HUES64 (cell line): ENCODE data around the gene CLECL1.

Source experiments
- H3K27ac ChIP-seq: 2 replicates; pipeline ENCODE4 v1.7.0; 2013; ENCODE audit warnings: low read depth, low read length, inconsistent platforms
- H3K27me3 ChIP-seq: 2 replicates; pipeline ENCODE4 v1.6.1; 2013; ENCODE audit warnings: mild to moderate bottlenecking, low read length; ENCODE audit not compliant: insufficient read depth
- H3K36me3 ChIP-seq: 2 replicates; pipeline ENCODE4 v1.6.1; 2013; ENCODE audit warnings: mild to moderate bottlenecking, low read length; ENCODE audit not compliant: insufficient read depth
- H3K4me1 ChIP-seq: 2 replicates; pipeline ENCODE4 v1.6.1; 2013; ENCODE audit warnings: mild to moderate bottlenecking, low read length, moderate library complexity; ENCODE audit not compliant: insufficient read depth
- H3K4me3 ChIP-seq: 2 replicates; pipeline ENCODE4 v1.5.1; 2013; ENCODE audit warnings: mild to moderate bottlenecking, low read length, moderate library complexity
- H3K9ac ChIP-seq: 2 replicates; pipeline ENCODE4 v1.6.1; 2013; ENCODE audit warnings: mild to moderate bottlenecking, low read depth, low read length
- H3K9me3 ChIP-seq: 2 replicates; pipeline ENCODE4 v1.6.1; 2013; ENCODE audit warnings: low read depth, low read length; ENCODE audit not compliant: insufficient read depth
- WGBS: fragments of 150-250, 120-280 bp; methylation state at CpG from one replicate; pipeline ENCODE4 v1.1.7; 2013; ENCODE audit warnings: missing lambda C conversion rate; 5-methylcytosine and 5-hydroxymethylcytosine counted together

CLECL1 gene

DNA sequence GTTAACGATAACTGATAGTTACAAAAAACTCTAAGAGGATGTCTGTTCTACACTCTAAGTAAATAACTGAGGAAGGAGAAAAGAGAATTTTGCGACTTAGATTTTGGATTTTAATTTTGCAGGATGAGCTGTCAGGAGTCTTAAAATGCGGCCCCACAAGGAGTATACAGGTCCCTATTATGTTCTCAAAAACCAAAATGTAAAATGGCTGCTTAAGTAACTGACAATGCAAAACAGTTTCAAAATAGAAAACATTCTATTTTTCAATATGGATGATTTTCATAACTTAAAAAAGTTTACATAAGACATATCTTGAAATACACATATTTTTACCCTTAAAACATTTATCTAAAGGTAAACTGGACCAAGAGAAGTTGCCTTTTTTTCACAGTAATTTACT, 25.2 kb upstream of the CLECL1 start:
- H3K9ac ChIP-seq = no peak overlapping the region
- 67% methylated on average over 3 of the region's 3 CpGs for whole genome bisulfite sequencing
- no peaks in the 10 kb centered on the region for H3K9me3 ChIP-seq
- no peaks in the 10 kb centered on the region for H3K36me3 ChIP-seq
- no peak overlapping the region for H3K27ac ChIP-seq
- no peaks in the 10 kb centered on the region for H3K27me3 ChIP-seq
- H3K4me3 ChIP-seq = no peak overlapping the region
- H3K4me1 ChIP-seq = 0 out of 2 replicates have a peak, but pooled peaks cover 5% of the 10 kb centered on the region

DNA sequence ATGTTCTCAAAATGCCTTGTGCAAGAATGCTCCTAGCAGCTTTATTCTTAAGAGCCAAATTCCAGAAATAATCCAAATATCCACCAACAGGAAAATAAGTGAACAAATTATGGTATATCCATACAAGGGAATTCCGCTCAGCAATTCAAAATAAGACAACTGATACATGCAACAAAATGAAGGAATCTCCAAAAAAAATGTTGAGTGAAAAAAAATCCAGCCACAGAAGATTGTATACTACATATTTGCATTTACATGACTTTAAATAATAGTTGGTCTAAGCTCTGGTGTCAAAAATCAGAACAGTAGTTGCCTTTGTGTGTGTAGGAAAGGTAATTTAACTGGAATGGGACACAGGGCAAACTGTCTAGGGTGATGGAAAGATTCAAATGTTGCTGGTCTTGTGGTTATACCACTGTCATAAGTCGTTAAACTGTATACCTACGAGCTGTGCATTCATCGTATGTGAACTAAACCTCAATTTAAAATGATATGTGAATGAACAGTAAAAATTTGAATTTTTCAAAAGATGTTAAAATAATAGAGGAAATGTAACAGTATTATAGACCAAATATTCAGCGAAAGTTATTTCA, 24.6 kb upstream of the CLECL1 start:
- no peaks in the 10 kb centered on the region for H3K9me3 ChIP-seq
- no peaks in the 10 kb centered on the region for H3K36me3 ChIP-seq
- WGBS = 87% methylated on average over 4 of the region's 5 CpGs
- no peak overlapping the region for H3K4me3 ChIP-seq
- no peak overlapping the region for H3K27ac ChIP-seq
- no peak overlapping the region for H3K9ac ChIP-seq
- H3K27me3 ChIP-seq = no peaks in the 10 kb centered on the region
- H3K4me1 ChIP-seq = 0 out of 2 replicates have a peak, but pooled peaks cover 5% of the 10 kb centered on the region

DNA sequence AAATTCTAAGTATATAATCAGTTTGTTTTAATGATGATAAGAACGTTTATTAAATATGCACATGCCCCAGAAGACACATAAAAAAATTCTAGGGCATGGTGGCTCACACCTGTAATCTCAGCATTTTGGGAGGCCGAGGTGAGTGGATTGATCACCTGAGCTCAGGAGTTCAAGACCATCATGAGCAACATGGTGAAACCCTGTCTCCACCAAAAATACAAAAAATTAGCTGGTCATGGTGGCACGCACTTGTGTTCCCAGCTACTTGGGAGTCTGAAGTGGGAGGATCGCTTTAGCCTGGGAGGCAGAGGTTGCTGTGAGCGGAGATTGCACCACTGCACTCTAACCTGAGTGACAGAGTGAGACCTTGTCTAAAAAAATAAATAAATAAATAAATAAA, 23.8 kb upstream of the CLECL1 start:
- Histone ChIP-seq H3K4me1 (0 out of 2 replicates have a peak, but pooled peaks cover 5% of the 10 kb centered on the region), H3K27me3 (no peaks in the 10 kb centered on the region), H3K4me3 (no peak overlapping the region), H3K27ac (no peak overlapping the region), H3K9me3 (no peaks in the 10 kb centered on the region), H3K9ac (no peak overlapping the region), H3K36me3 (no peaks in the 10 kb centered on the region)
- WGBS = 95% methylated on average over 5 of the region's 5 CpGs

DNA sequence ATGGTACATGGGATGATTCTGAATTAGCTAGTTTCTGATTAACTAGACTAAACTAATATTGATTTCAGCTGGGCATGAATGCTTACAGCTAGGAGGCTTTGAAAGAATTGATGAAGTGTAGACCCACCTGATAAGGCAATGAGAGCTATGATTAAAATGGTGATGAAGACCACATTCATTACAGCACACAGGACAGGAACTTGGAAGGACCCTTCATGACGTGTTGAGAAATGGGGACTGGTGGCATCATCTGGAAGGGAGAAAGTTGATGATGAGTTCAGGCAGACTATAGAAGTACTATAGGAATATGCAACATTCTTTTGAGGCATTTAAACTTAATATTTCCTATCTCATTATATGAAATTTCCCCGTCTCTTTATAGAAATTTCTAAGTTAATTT, 23.3 kb upstream of the CLECL1 start:
- 0 out of 2 replicates have a peak, but pooled peaks cover 5% of the 10 kb centered on the region for H3K4me1 ChIP-seq
- no peak overlapping the region for H3K9ac ChIP-seq
- no peaks in the 10 kb centered on the region for H3K27me3 ChIP-seq
- 94% methylated on average over 1 of the region's 2 CpGs for WGBS
- H3K4me3 ChIP-seq = no peak overlapping the region
- no peaks in the 10 kb centered on the region for H3K36me3 ChIP-seq
- no peak overlapping the region for H3K27ac ChIP-seq
- no peaks in the 10 kb centered on the region for H3K9me3 ChIP-seq

DNA sequence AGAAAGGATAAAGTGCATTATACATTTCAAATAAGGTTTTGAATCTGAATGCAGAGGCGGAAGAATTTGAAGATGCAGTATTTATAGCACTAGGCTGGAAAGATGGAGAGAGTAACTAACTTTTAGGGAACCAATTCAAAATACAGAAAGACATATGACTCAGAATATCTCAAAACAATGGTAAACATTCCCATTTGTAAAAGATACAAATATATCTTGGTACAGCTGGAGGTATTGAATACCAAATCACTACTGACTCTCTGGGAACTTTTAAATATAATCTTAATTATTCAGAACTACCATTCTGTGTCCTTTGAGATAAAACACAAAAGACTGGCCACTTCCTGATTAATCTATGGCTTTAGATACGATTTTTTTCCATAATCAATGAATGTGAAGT, 22.7 kb upstream of the CLECL1 start:
- no peak overlapping the region for H3K27ac ChIP-seq
- no peak overlapping the region for H3K9ac ChIP-seq
- H3K9me3 ChIP-seq = no peaks in the 10 kb centered on the region
- H3K4me3 ChIP-seq = no peak overlapping the region
- 100% methylated on average over 1 of the region's 2 CpGs for WGBS
- H3K4me1 ChIP-seq = peaks cover 5% of the 10 kb centered on the region; the same call in 1 of the 2 replicates
- H3K27me3 ChIP-seq = no peaks in the 10 kb centered on the region
- H3K36me3 ChIP-seq = no peaks in the 10 kb centered on the region

DNA sequence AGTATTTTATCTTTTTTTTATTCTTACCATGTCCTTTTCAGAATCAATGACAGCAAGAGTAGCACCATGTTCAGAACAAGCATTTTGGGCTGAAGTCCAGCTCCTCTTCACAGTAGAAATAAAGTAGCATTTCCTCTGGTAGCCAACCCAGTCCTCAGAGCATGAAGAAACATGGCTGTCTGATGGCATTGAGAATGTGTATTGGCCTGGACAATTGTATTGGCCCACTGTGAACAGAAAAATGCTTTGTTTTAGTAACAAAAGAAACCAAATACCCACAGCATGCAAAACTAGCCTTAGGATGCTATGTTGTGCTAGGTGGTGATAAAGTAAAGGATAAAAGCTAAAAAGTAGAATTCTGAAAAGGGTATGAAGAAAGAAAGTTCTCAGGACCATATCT, 22.1 kb upstream of the CLECL1 start:
- Histone ChIP-seq H3K36me3 (no peaks in the 10 kb centered on the region), H3K27me3 (no peaks in the 10 kb centered on the region), H3K9ac (no peak overlapping the region), H3K4me1 (peaks cover 8% of the 10 kb centered on the region; the same call in 1 of the 2 replicates), H3K9me3 (no peaks in the 10 kb centered on the region), H3K27ac (no peak overlapping the region), H3K4me3 (no peak overlapping the region)

DNA sequence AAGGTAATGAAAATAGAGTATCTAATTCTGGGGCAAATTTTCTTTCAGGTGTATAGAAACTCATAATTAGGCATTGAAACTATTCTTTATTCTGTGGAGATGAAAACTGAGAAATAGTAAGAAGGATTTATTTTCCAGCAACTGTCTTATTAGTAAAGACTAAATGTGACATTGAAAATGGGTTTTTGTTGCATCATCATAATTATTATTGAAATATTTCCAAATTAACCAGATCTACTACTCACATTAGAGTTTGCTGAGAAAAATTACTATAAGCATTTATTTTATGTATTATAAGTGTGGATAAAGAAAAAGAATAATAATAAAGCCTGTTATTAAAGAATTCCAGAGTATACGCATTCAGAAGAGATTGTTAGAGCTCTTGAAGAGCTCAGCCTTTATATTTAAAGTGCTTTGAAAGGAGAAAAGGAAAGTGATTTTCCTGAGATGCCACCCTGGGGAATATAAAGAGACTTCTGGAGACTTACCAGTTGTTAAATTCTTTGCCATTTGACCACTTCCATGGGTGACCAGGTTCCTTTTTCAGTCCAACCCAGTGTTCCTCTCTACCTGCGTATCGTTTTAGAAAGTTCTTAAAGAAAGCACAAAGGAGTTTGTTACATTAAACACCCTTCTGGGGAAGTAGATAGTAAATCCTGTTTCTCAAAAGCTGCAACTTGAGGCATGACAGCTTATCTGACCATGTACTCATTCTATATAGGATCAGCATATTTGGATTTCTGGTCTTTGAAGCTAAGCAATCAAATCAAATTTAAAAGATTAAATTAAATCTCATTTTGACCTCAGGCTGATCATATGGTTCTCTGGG, 21.4 kb upstream of the CLECL1 start:
- H3K9ac ChIP-seq = no peak overlapping the region
- 93% methylated on average over 3 of the region's 3 CpGs for WGBS
- no peaks in the 10 kb centered on the region for H3K27me3 ChIP-seq
- H3K4me3 ChIP-seq = no peak overlapping the region
- H3K9me3 ChIP-seq = no peaks in the 10 kb centered on the region
- peaks cover 8% of the 10 kb centered on the region; the same call in 1 of the 2 replicates for H3K4me1 ChIP-seq
- no peaks in the 10 kb centered on the region for H3K36me3 ChIP-seq
- H3K27ac ChIP-seq = no peak overlapping the region

DNA sequence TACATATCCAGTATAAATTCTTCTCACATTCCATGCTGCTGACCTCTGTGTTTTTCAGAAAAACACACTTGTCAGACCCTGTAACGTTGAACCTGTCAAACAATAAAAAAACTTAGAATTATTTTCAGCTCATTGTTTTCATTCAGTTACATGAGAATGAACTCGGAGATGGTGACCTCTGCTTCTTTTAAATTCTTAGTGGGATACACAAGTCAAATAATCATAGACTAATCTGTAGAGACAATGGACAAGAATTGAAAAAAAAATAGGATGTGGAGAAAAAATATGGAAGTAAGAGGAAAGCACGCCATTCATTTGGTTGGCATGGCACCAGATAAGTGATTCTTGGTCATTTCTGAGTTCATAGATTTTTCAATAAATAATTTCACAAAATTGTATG, 20.6 kb upstream of the CLECL1 start:
- Histone ChIP-seq H3K27ac (no peak overlapping the region), H3K27me3 (no peaks in the 10 kb centered on the region), H3K9ac (no peak overlapping the region), H3K4me3 (no peak overlapping the region), H3K9me3 (no peaks in the 10 kb centered on the region), H3K4me1 (peaks cover 8% of the 10 kb centered on the region; the same call in 1 of the 2 replicates), H3K36me3 (no peaks in the 10 kb centered on the region)
- WGBS = 89% methylated on average over 3 of the region's 3 CpGs

DNA sequence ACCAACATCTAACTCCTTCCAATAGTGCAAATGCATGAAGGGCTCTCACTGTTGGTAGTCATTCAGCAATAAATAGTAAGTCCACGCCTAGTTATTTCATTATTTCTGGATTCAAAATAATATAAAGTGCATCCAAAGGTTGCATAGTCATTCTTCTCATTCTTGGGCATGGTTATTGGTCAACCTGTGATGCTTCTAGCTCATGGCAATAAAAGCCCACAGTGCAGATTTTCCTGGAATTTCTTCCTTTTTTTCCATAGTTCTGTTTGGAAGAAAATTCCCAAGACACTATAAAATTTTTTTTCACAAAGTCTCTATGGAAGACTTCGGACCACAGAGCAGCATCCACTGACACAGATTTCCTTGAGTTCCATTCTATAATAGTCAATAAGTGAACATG, 20.2 kb upstream of the CLECL1 start:
- no peak overlapping the region for H3K4me3 ChIP-seq
- H3K36me3 ChIP-seq = no peaks in the 10 kb centered on the region
- 100% methylated on average over 1 of the region's 2 CpGs for WGBS
- H3K27me3 ChIP-seq = no peaks in the 10 kb centered on the region
- H3K27ac ChIP-seq = no peak overlapping the region
- no peaks in the 10 kb centered on the region for H3K9me3 ChIP-seq
- H3K9ac ChIP-seq = no peak overlapping the region
- peaks cover 8% of the 10 kb centered on the region; the same call in 1 of the 2 replicates for H3K4me1 ChIP-seq

DNA sequence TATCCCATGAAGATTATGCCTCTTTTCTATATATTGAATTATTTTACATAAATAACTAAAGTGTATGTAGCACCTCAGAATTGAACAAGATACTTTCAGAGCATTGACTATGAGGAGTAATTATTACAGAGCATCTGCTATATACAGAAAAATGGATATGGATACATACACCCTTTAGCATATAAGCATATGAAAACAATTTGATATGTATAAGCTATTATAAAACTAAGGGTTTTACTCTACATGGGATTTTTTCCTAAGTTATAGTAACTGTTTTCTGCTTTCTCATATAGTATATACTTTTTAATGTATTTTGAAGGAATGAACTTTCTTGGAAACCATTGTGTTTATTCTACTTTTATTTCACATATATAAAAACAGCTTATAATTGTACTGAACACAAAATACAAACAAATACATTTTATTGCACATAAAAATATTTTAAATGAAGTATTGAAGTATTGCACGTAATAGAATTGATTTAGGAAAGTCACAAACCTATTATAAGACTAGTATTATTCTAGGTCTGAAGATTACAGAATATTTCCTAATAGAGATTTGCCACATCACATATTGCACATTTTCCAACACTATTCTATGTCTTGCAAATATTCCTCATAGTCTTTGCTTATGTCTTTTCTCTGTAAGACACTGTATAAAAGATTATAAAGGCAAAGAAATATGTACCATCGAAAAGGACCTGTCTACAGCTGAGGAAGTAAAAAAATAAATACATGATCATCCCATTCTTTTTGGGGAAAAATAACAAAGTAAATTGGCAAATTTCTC, 19.4 kb upstream of the CLECL1 start:
- Histone ChIP-seq H3K27ac (no peak overlapping the region), H3K9me3 (no peaks in the 10 kb centered on the region), H3K4me1 (peaks cover 8% of the 10 kb centered on the region; the same call in 1 of the 2 replicates), H3K9ac (no peak overlapping the region), H3K36me3 (no peaks in the 10 kb centered on the region), H3K4me3 (no peak overlapping the region), H3K27me3 (no peaks in the 10 kb centered on the region)
- no CpG with 5 or more reads among the region's 2 CpGs for WGBS
